Stimulated activated naive CD8-positive, alpha-beta T cell treated with anti-CD3 and anti-CD28 coated beads, Interleukin-15, Interleukin-2, amounts not matched to agents 100 U/mL and 50 U/mL, for 24 hours (primary cell): ENCODE results near the gene DMRTA2.

ENCODE experiments used
- ATAC-seq: fragments of 150-1000 bp; cut with Tn5 transposase; one replicate; pipeline ENCODE4 v1.10.0; 2021
- DNase-seq: peaks from one replicate; pipeline ENCODE4 v3.0.0; 2021

DMRTA2 gene

GRCh38 chr1:50373532-50373931 lies 49.7 kb downstream of the DMRTA2 start:
- ATAC-seq (no peak), DNase-seq (no peak)

- DNase-seq: no peak
- ATAC-seq: no peak
Measured at GRCh38 chr1:50371749-50372148, 51.5 kb downstream of the DMRTA2 start.

DNA sequence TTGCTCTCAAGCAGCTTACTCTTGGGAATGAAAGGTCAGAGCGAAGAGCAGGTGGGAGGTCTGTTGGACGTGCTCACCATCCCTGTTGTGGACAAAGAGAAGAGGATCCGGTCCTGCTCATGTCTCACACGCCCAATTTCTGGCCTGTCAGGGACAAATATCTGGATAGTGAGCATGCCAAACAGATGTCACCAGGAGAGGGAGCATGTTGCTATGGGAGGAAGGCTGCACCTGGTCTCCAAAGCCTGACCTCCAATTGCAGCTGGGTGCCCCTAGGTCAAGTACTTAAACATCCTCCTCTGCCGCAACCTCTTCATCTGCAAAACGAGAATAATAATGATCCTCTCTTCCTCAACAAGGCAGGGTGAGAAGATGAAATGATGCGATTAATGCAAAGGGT lies 53.4 kb downstream of the DMRTA2 start:
- DNase-seq (no peak), ATAC-seq (no peak)

GRCh38 chr1:50369008-50369634 lies 54.1 kb downstream of the DMRTA2 start:
- no peak for ATAC-seq
- no peak for DNase-seq

DNA sequence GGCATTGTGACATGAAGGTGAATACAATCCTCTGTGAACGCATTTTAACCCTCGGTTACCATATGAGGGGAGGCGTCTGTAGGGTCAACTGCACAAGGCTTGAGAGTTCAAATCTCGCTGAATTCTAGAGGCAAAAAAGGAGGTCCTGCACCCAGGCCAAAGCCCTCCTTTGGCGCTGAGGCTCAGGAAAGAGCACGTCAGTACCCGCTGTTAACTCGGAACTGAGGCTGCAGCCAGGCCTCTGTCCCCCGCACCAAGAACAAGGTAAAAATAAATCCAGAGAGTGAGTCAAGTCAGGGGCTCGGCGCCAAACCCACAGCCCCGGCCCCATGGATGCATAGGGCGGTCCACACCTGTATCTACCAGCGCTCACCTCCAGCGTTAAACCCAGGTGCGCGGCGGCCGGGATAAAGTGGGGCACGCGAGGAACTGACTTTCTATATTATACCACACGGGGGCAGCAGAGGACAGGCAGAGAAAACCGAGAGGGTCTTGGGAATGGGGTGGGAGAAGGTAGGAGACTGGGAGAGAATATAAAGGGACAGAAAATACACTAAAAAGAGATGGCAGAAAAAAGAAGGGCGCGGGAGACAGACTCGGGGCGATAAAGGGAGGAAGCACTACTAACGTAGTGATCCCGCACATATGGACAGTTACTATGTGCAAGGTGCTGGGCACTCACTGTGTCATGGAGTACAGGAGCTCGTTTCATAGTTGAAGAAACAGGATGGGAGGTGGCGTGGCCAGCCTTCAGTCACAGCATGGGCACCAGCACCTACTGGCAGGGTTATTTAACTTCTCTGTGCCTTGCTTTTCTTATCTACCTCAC lies 54.9 kb downstream of the DMRTA2 start:
- ATAC-seq (peak; percentile 46), DNase-seq (peak; percentile 48)
